ENCODE data around the gene RBM44.
"Not testable (repeated sequence)": the region's sequence is repeated elsewhere in the genome, so short reads cannot be mapped to it uniquely, and the experiment has no call there.

RBM44 gene, protein sequence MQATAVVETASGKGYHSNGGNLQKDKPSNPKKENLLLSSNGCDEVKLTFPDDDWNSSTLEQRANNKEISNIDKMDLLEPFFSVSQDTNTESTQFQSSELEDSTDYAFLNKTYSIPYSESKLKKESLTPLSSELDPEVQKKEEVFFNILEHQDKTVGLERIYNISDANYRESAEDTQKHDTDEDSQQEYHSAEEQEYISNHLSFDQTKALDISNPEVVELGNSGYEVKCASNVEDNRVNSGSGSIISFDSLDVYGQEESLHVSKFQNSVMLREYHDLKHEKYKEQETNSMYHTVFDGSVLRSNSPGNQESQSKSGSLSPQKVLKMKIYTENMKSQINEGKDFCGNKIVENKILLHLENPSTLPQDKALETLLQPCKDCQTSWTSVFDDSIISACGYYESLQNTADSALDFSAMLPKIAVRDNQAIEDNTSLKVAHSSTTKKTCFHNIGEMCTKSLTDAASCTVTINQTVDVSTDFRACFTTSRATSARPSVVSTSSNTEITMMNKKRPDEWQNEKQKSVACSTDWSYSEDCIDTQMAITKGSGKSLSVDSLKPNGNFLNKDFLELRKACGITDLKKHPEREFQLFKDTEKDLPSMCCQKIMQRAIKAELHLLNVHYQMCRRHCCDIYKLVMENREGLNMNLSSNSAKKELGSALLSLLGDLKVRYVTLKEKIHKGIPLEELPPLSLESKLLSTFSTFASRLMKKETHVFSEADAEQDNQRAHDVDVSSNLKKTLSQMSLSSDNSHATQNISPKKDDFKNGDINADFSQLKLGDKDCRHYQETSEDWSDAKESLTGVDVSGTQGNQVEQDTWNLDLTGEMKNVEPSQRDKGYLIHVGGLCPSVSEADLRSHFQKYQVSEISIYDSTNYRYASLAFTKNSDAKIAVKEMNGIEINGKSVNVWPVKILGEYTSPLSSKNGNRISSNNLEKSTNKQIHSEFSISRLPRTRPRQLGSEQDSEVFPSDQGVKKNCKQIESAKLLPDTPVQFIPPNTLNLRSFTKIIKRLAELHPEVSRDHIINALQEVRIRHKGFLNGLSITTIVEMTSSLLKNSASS

DNA sequence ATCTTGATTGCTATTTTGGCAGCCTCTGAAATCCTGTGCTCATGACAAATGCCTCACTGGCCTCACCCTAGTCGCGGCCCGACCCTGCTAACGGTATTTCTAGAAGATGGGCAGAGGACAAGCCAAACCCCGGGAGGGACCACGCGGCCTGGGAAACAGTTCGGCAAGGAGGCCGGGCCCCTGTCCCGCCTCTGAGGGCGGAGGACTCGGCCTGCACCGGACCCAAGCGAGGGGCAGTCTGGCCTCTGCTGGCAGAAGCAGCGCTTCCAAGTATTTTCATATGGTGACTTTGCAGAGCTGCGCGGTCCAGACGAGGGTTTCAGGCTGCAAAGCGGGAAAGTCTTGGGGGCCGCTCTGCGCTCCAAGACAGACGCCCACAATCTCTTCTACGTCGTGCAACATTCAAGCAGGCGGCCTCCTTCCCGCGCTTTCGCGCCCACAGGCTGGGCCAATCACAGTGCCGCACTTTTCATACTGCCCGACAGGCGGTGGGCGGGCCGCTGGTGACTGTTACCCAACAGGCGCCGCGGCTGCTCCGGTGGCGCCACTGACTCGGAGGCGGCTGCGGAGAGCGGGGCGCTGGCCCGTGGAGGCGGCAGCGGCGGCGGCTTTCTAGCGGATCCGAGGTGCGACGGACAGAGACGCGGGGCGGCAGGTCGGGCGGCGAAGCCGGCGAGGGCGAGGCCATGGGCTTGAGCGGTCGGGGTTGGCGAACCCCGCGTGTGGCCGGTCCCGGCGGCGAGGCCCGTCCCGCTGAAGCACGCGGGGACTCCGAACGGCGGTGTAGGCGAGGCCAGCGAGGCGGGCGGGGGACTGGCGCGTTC, at the start of gene RBM44:
RBM44 (plus strand) TSS at position 544 of the 824 bp plus-strand sequence. CDS start 14,831 bp downstream, outside the sequence.
- DNase-seq, result no peak

GRCh38 chr2:237749002-237749401, 49.6 kb upstream of the RBM44 start:
- DNase-seq, result no peak

- no peak for DNase-seq
These were observed 48.6 kb upstream of the RBM44 start for GRCh38 chr2:237749961-237750360.

- not testable (repeated sequence) for DNase-seq
These were observed 48.1 kb upstream of the RBM44 start for GRCh38 chr2:237750441-237750840.

- DNase-seq, result no peak
These were observed 45.8 kb upstream of the RBM44 start for GRCh38 chr2:237752761-237753165.

DNA sequence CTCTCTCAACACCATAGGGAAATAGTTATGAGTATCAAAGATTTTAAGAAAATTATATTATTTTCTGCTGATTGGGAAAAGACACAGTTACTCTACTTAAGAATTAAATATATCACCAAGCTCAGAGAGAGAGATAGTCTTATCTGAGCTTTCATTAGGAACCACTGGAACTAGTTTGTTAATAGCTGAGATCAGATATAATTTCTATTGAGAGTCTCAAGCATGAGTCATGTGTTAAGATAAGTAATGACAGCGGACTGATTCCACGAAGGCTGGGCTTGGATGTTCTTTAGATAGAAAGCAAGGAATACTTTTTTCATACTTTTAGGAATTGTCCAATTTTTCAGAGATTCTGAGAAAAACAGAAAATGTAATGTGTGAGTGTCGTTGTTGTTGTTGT, 44.4 kb upstream of the RBM44 start:
- no peak for DNase-seq

- DNase-seq, result no peak
These were observed 43.8 kb upstream of the RBM44 start for GRCh38 chr2:237754626-237755248.

DNA sequence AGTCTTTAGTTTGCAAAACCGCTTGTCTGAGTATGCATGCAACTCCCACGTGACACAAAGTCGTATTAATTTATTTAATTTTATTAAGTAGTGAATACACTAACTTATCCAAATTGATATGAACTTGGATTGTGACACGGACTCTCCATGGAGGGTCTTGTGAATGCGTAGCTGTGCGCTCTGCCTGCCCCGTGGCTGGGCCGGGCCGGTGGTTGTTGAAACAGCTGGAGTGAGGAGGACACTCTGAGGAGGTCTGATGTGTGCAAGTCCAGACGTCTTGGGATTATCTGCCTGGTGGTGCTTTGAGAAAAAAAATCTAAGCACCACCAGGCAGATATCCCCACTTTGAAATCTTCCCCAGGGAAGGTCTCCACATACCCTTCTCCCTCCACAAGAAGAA, 41.0 kb upstream of the RBM44 start:
- DNase-seq, result no peak

DNA sequence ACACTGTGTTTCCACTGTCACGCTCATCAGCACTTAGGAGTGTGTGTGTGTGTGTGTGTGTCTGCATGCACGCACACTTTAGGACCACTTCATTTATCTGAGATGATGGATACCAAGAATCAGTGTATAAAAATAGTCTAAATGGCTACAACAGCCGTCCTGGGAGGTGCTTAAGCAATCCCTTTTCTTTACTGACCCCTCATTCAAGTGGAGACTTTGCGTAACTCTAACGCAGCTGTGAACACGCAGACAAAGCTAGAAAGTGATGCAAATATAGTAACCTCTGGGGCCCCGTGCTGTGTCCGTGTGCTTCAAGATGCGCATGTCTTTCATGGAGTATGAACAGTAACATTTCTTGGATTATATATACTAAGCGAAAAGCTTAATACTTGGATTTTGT, 40.4 kb upstream of the RBM44 start:
- no peak for DNase-seq

DNA sequence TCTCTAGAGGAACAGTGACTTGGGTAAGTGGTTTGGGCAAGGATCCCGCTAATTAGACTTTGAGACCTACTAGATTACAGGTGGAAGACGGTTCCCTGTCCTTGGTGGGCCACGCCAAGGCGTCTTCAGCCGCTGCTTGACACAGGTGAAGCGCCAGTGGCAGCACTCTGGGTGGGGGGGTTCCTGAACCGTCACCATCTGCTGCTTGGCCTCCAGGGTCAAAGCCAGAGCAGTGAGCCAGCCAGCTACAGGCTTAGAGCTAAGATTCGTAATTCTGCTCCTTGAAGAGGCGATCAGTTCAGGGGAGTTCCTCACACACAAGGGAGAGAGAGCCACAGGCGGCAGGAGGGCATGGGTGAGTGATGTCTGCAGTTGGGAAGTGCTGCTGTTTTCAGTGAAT, 39.4 kb upstream of the RBM44 start:
- DNase-seq, result no peak

- no peak for DNase-seq
These were observed 37.8 kb upstream of the RBM44 start for GRCh38 chr2:237760506-237761502.

DNA sequence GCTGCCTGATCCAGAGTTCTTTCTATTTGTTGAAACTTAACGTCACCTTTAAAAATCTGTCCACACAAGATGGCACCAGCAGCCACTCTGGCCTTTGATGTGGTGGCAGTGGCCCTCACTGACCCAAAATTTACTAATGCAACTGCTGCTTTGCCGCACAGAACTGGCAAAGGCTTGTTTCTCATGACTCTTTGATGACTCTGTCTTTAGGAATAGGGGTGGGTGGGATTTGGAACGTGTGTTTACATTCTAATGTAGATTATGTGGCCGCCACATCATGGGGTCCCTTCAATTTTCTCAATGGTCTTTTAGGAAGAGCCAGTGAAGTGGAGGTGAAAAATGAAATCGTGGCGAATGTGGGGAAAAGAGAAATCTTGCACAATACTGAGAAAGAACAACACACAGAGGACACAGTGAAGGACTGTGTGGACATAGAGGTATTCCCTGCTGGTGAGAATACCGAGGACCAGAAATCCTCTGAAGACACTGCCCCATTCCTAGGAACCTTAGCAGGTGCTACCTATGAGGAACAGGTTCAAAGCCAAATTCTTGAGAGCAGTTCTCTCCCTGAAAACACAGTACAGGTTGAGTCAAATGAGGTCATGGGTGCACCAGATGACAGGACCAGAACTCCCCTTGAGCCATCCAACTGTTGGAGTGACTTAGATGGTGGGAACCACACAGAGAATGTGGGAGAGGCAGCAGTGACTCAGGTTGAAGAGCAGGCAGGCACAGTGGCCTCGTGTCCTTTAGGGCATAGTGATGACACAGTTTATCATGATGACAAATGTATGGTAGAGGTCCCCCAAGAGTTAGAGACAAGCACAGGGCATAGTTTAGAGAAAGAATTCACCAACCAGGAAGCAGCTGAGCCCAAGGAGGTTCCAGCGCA, 36.0 kb upstream of the RBM44 start:
- DNase-seq, result not testable (repeated sequence)

DNA sequence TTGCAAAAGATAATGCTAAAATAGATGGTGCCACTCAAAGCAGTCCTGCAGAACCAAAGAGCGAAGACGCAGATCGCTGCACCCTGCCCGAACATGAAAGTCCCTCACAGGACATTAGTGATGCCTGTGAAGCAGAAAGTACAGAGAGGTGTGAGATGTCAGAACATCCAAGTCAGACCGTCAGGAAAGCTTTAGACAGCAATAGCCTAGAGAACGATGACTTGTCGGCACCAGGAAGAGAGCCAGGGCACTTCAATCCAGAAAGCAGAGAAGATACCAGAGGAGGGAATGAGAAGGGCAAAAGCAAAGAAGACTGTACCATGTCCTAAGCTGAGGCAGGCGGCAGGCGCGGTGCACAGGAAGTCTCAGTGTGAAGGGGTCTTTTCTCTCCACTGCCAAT, 34.8 kb upstream of the RBM44 start:
- no peak for DNase-seq

DNA sequence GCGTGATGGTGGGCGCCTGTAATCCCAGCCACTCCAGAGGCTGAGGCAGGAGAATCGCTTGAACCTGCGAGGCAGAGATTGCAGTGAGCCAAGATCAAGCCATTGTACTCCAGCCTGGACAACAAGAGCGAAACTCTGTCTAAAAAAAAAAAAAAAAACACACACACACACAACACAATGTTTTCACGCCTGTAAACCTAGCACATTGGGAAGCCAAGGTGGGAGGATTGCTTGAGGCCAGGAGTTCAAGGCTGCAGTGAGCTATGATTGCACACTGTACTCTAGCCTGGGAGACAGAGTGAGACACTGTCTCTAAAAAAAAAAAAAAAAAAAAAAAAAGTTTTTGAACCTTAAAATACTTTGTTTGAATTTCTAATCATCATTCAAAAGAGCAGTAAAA, 33.5 kb upstream of the RBM44 start:
- DNase-seq, result not testable (repeated sequence)

DNA sequence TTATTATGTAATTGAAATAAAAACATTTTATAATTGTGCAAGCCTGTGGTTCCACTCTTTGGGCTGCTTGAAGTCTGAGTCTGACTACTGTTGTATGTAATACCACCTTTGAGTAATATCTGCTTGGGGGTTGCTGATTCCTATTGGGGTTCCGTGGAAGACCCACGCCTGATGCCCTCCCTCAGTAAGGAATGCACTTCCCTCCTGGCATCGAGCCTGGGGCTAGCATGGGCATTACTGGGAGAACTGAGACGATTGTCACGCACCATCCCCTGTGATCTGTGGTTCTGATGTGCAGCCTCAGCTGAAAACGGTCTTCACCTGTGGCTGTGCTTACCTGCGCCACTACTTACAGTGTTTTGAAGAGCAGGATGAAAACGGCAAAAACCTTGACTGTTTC, 32.7 kb upstream of the RBM44 start:
- no peak for DNase-seq

- DNase-seq, result no peak
These were observed 32.2 kb upstream of the RBM44 start for GRCh38 chr2:237766340-237766739.

DNA sequence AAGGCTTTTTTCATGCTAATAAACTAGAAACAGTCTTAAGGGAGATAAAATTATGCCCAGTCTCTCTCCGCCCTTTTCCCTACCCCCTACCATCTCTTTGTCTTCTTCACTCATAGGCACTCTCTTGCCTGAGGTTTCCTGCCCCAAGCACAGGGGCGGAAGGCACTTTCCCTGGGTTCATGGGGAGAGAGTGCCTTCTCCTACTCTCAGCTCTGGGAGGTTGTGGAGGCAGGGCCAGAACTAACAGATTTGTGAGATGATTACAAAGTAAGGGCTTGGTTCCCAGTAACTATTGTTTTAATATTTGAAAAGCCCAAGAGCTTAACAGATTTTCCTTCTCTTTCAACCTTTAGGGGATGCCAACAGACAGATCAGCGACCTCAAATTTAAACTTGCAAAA, 26.1 kb upstream of the RBM44 start:
- no peak for DNase-seq

DNA sequence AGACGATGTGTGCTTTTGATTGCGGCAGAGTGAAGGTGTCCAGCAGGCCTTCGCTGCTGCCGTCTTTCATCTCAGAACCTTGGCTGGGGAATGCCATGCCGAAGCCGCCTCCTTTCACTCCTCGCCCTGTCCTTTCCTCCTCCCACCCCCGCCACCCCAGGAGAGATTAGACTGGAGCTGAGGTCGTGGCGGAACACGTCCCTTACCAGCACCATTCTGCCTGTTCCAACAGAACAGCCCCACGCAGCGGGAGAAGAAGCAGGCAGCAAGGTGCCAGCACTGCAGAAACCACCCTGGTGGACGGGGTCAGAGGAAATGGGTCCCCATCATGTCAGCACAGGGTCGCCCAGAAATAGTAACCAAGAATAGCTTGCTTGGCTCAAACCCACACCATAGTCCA, 24.8 kb upstream of the RBM44 start:
- no peak for DNase-seq

DNA sequence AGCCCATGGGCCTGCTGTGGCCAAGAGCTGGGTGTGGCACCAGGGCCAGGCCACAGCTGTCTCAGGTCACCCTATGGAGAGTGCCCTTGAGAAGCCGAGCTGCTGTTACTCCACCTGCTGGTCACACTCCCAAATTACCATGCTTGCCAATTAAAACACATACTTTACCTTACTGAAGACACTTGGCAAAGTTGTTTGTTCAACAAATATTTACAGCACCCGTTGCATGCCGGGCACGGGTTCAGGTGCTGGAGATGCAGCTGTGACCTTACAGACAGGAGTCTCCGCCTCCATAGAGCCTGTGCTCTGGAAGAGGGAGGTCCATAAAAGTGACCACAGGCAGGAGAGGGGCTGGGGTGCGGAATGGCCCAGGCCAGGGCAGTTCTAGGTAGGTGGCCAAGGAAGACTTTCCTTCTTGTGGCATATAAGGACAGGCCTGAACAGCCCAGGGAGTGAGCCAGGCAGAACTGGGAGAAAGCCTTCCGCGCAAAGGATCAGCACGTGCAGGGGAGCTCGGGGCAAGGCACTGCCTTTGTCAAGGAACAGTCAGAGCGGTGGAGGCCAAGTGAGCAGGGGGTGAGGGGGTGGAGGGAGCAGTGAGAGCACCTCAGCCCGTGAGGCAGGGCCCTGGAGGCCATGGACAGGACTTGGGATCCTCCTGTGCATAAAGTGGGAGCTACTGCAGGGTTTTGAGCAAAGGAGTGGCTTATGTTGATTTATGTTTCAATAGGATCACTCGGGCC, 23.6 kb upstream of the RBM44 start:
- no peak for DNase-seq
